NCI-H1930 (cell line): Measurements from ENCODE around the gene IFITM10.

ENCODE experiments used
- DNase-seq, 2 experiments: peaks; one replicate each; lab custom pipeline; 2025; lab: John Stamatoyannopoulos, UW

IFITM10 gene

DNA sequence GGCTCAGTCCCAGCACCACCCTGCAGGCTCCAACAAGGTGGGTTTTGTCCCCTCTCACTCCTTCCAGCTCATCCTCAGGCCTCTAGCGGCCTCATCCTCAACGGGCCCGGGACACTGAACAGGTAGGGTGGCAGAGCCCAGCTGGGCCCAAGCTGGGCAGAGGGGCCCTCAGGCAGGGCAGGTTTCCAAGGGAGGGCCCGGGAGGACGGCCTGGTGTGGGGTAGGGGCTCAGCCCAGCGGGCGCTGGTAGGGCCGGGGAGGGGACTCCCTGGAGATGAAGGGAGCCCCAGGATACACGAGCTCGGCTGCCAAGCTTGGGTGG lies 2.5 kb upstream of the IFITM10 start:
- no peak for DNase-seq

GRCh38 chr11:1751999-1752906 lies 1.9 kb upstream of the IFITM10 start:
- DNase-seq, result no peak

DNA sequence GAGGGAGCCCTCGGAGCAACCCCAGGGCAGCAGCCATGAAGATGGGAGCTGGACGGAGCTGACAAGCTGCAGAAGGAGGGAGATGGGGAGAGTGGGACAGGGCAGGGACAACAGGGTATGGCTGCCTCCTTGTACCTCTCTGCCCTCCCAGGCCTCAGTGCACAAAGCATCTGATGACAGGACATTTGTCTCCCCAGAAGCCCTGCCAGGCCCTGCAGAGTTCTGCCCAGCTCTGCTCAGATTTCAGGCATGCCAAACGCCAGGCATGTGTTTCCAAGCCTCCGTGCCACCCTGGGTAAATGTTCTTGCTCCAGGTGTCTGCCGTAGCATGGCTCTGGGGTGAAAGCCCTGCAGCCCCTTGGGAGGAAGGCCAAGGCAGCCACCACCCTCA lies 1.1 kb upstream of the IFITM10 start:
- no peak for DNase-seq

DNA sequence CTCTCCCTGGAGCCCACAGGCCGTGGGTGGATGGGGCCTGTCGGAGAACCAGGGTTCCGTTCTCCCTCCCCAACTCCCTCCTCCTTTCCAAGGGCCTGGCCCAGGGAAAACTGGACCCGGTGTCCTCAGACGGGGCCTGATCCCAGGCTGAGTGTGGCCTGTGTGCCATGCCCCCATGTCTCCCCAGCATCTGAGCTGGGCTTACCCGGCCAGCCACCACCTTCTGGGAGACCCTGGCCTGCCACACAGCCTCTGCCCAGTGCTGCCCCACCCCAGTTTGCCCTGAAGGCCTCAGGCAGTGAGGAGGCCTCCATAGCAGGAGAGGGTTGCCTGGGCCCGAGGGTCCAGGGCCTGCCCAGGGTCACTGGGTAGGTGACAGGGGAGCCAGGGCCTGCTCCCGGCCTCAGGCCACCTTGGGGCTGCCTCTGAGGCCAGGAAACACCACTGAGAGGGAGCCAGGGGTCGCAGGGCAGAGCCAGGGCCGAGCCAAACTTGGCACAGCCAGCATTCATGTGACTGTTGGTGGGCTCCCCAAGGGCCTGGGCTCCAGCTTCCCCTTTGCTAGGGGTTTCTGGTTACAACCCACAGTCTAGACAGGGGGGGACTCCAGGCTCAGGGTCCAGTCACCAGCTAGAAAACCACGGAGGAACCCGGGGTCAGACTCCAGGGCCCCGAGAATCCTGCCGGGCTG lies 590 bp upstream of the IFITM10 start:
- no peak for DNase-seq

GRCh38 chr11:1749395-1750351 lies 722 bp downstream of the IFITM10 start:
- no peak for DNase-seq

- DNase-seq, result no peak
Observed at GRCh38 chr11:1748636-1749394, 1.6 kb downstream of the IFITM10 start.

DNA sequence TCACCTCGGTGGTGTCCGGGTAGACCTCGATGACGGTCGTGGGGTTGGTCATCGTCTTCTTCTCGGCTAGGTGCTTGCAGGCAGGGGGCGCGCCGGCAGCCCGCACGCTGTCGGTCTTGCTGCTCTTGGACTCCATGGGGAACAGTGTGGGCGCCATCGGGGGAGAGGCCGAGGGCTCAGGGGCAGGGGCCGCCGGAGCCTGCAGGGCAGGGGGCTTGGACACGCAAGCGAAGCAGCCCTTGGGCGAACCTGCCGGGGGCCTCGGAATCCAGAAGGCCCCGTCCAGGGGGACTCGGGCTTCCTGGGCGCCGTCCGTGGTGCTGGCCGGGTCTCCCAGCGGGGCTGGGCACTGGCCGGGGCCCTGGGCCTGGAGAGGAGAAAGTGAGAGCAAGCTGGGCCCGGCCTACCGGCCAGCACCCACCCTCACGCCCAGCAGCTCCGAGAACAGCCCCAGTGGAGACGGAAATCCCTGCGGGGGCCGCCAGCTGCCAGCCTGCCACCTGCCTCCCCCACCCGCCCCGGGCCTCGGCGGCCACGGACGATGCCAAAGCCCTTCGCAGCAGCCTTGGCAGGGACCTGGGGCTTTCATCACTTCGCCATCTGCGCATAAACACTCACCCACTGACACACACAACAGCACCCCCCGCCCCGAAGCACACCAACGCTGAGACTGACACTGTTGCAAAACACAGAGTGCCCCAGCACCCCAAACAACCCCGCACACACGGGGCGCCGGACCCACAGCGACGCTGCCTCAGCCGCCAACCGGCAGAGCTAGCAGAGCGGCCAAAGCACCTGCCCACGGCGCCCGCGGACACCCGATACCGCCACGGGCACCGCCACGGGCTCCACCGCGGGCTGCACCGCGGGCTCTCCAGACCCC lies 2.4 kb downstream of the IFITM10 start:
- DNase-seq, result no peak

DNA sequence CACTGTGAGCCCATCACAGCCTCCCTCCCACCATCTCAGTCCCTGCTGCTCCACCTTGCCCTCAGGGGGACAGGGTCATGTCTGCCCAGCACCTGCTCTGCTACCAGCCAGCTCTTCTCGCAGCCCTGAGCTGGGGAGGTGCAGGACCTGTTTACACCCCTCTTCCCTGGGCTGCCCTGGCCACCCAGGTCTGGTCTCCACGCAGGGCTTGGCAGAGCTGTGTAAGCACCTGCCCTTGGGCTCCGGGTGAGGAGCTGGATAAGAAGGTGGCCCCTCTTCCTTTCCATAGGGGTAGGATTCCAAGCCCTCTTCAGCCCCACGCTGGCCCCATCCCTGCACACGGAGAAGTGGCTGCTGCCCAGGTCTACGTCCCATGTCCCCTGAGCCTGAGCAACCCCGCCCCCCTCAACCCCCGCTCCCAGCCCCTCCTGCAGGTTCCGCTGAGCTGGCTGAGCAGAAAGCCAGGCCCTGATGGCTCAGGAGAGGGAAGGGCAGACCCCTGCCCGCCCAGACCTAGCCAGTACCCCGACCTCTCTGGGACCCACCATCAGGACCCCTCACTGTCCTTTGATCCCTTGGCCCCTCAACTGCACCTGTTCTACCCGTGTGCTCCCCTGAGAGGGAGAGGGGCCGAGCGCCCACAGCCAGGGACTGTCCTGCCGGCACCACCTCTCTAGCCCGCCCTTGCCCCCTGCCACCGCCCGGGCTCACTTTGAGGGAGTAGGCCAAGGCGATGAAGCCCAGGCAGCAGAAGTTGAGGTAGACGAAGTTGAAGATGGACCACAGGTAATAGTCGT lies 3.2 kb downstream of the IFITM10 start:
- no peak for DNase-seq

- no peak for DNase-seq
Observed at GRCh38 chr11:1746511-1746931, 3.9 kb downstream of the IFITM10 start.

- DNase-seq, result no peak
Observed at GRCh38 chr11:1745701-1746320, 4.6 kb downstream of the IFITM10 start.

GRCh38 chr11:1744891-1745700 lies 5.3 kb downstream of the IFITM10 start:
- DNase-seq, result no peak

DNA sequence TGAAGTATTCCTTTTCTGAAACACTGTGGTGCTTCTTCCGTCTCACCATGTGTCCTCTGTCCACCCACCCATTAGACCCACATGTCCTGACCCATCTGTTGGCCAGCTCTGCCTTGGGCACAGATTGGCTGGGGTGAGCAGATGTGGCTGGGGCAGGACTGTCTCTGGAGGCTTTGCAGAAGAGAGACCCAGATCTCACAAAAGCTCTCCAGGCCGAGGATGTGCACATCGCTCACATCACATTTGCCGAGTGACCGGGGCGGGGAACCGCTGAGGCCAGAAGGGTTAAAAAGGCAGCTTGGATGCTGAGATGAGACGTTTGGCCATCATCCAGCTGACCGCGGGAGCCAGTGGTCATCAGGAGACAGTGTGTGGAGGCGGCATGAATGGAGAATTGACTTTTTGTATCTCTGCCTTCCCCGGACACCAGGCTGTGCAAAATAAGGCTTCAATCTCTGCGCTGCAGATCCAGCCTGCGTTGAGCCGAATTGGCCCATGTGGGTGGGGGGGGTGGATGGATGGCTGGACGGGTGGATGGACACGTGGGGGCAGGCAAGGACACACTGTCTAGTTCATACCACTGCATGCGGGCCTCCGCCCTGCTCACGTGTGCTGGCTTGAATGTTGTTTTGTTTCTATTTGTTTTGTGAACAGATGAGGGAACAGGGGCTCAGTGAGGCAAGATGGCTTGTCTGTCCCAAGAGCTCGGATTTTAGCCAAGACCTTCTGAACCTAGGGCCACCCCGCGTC lies 6.1 kb downstream of the IFITM10 start:
- DNase-seq, result no peak

- DNase-seq, result no peak
Observed at GRCh38 chr11:1743585-1744136, 6.7 kb downstream of the IFITM10 start.

GRCh38 chr11:1742869-1743584 lies 7.4 kb downstream of the IFITM10 start:
- DNase-seq, result no peak

DNA sequence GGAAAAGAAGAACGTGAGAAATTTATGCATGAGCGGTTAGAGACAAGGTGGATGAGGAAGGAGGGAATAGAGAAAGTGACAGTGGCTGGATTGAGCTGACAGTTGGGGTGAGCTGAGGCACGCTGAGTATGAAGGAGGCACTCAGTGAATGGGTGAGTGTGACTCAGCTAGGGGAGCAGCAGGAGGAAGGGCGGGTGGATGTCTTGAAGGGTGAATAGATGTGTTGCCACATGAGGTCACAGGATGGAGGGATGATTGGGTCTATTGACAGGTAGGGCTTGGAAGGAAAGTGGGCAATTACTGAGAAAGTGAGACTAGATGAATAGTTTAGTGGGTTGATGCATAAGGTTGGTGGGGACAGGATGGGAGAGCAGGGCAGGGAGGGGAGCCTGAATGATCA lies 8.0 kb downstream of the IFITM10 start:
- no peak for DNase-seq

DNA sequence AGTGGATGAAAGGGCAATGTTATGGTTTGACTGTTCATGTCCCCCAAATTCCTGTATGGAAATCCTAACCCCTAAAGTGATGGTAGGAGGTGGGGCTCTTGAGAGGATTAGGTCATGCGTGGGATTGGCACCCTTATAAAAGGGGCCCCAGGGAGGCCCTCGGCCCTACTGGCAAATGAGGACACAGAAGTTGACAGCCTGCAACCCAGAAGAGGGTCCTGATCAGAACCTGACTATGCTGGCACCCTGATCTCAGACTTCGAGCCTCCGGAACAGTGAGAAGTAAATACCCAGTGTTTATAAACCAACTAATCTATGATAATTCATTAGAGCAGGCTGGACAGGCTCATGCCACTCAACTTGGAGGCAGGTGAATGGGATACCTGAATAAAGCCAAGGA lies 8.7 kb downstream of the IFITM10 start:
- DNase-seq, result no peak
